ENCODE results near the gene NCKAP5.

The NCKAP5 gene

GRCh38 chr2:133122529-133122928 is 445.7 kb downstream of the NCKAP5 start:
- H3K27me3 ChIP-seq = no peaks in the 10 kb centered on the region
- H3K9me3 ChIP-seq = no peaks in the 10 kb centered on the region
- H3K36me3 ChIP-seq = no peaks in the 10 kb centered on the region
- no peak overlapping the region for H3K4me3 ChIP-seq (ENCODE audit: low read depth in 1 of 2, low read length in 1 of 2)
- no peak for TF ChIP-seq CTCF (IDR thresholded peaks at IDR 0.05)
- no peak overlapping the region for H3K27ac ChIP-seq
- H3K4me1 ChIP-seq (ENCODE audit: control insufficient read depth in 1 of 2, insufficient read depth in 1 of 2, low read depth in 1 of 2, low read length in 1 of 2) = no peaks in the 10 kb centered on the region

GRCh38 chr2:133120310-133120709 is 448.0 kb downstream of the NCKAP5 start:
- Histone ChIP-seq H3K36me3 (no peaks in the 10 kb centered on the region), H3K9me3 (no peaks in the 10 kb centered on the region), H3K27me3 (no peaks in the 10 kb centered on the region), H3K4me1 (ENCODE audit: control insufficient read depth in 1 of 2, insufficient read depth in 1 of 2, low read depth in 1 of 2, low read length in 1 of 2) (no peaks in the 10 kb centered on the region), H3K27ac (no peak overlapping the region), H3K4me3 (ENCODE audit: low read depth in 1 of 2, low read length in 1 of 2) (no peak overlapping the region)
- no peak for TF ChIP-seq CTCF (IDR thresholded peaks at IDR 0.05)

GRCh38 chr2:133110201-133110600 is 458.1 kb downstream of the NCKAP5 start:
- H3K4me3 ChIP-seq (ENCODE audit: low read depth in 1 of 2, low read length in 1 of 2) = no peak overlapping the region
- H3K27ac ChIP-seq = no peak overlapping the region
- no peak for TF ChIP-seq CTCF (IDR thresholded peaks at IDR 0.05)
- no peaks in the 10 kb centered on the region for H3K36me3 ChIP-seq
- no peaks in the 10 kb centered on the region for H3K27me3 ChIP-seq
- no peaks in the 10 kb centered on the region for H3K4me1 ChIP-seq (ENCODE audit: control insufficient read depth in 1 of 2, insufficient read depth in 1 of 2, low read depth in 1 of 2, low read length in 1 of 2)
- no peaks in the 10 kb centered on the region for H3K9me3 ChIP-seq

- H3K27ac ChIP-seq = no peak overlapping the region
- no peak for TF ChIP-seq CTCF (IDR thresholded peaks at IDR 0.05)
- no peaks in the 10 kb centered on the region for H3K4me1 ChIP-seq (ENCODE audit: control insufficient read depth in 1 of 2, insufficient read depth in 1 of 2, low read depth in 1 of 2, low read length in 1 of 2)
- no peaks in the 10 kb centered on the region for H3K9me3 ChIP-seq
- no peaks in the 10 kb centered on the region for H3K27me3 ChIP-seq
- H3K4me3 ChIP-seq (ENCODE audit: low read depth in 1 of 2, low read length in 1 of 2) = no peak overlapping the region
- H3K36me3 ChIP-seq = no peaks in the 10 kb centered on the region
Observed at GRCh38 chr2:133109772-133110171, 458.5 kb downstream of the NCKAP5 start.

GRCh38 chr2:133107058-133107815 is 461.0 kb downstream of the NCKAP5 start:
- Histone ChIP-seq H3K27ac (no peak overlapping the region), H3K4me3 (ENCODE audit: low read depth in 1 of 2, low read length in 1 of 2) (no peak overlapping the region), H3K27me3 (no peaks in the 10 kb centered on the region), H3K9me3 (no peaks in the 10 kb centered on the region), H3K4me1 (ENCODE audit: control insufficient read depth in 1 of 2, insufficient read depth in 1 of 2, low read depth in 1 of 2, low read length in 1 of 2) (no peaks in the 10 kb centered on the region), H3K36me3 (no peaks in the 10 kb centered on the region)
- TF ChIP-seq CTCF (IDR thresholded peaks at IDR 0.05) = no peak
